SU-DHL-6 (cell line): ENCODE results near the gene PDE4D.
A peak's percentile ranks its signal among the peaks of the same experiment; 100 is the strongest.

Experiments used
- H2AFZ ChIP-seq: fragments of 200-600 bp; sonication (generic); 2 replicates; pipeline ENCODE4 v1.6.1; 2014; ENCODE audit warnings: low read depth, mild to moderate bottlenecking, moderate library complexity, mixed read lengths, antibody characterized with exemption, low read length; ENCODE audit not compliant: severe bottlenecking
- H3F3A ChIP-seq: fragments of 200-600 bp; shearing (Covaris generic); 2 replicates; pipeline ENCODE4 v1.6.0; 2016; ENCODE audit warnings: antibody characterized with exemption, mild to moderate bottlenecking; ENCODE audit not compliant: insufficient read depth
- H3K27ac ChIP-seq: fragments of 200-600 bp; sonication (generic); 2 replicates; pipeline ENCODE4 v1.5.1; 2016; ENCODE audit warnings: low read depth, mild to moderate bottlenecking, low read length, moderate library complexity, mixed read lengths
- H3K27me3 ChIP-seq: fragments of 200-600 bp; sonication (generic), shearing (Covaris generic); 2 replicates; pipeline ENCODE4 v1.6.0; 2014; ENCODE audit warnings: mild to moderate bottlenecking, low read length
- H3K36me3 ChIP-seq: fragments of 200-600 bp; sonication (generic); 2 replicates; pipeline ENCODE4 v1.6.1; 2014; ENCODE audit warnings: mild to moderate bottlenecking, low read length, mixed read lengths
- H3K4me2 ChIP-seq: fragments of 300-600, 200-600 bp; shearing (Covaris generic), sonication (generic); 2 replicates; pipeline ENCODE4 v1.6.0; 2014; ENCODE audit warnings: low read length, low read depth, mild to moderate bottlenecking; ENCODE audit not compliant: poor library complexity, severe bottlenecking
- H3K4me3 ChIP-seq: fragments of 200-600 bp; sonication (generic); 2 replicates; pipeline ENCODE4 v1.5.1; 2014; ENCODE audit warnings: antibody characterized with exemption, low read length, mild to moderate bottlenecking, mixed read lengths; ENCODE audit not compliant: insufficient read depth, poor library complexity, severe bottlenecking
- H3K79me2 ChIP-seq: fragments of 200-600 bp; sonication (generic); 2 replicates; pipeline ENCODE4 v1.6.1; 2014; ENCODE audit warnings: mild to moderate bottlenecking, low read length, moderate library complexity; ENCODE audit not compliant: insufficient read depth
- H3K9ac ChIP-seq: fragments of 200-600 bp; sonication (generic); 2 replicates; pipeline ENCODE4 v1.7.0; 2014; ENCODE audit warnings: mild to moderate bottlenecking, low read length
- H3K9me2 ChIP-seq: fragments of 200-600 bp; sonication (generic); replicated peaks from 2 replicates; pipeline ENCODE4 v1.6.1; 2014; ENCODE audit warnings: low read length; ENCODE audit not compliant: insufficient read depth
- H3K9me3 ChIP-seq: fragments of 200-600 bp; sonication (generic); 2 replicates; pipeline ENCODE4 v1.6.1; 2014; ENCODE audit warnings: low read length, mixed read lengths; ENCODE audit not compliant: insufficient read depth
- H4K20me1 ChIP-seq: fragments of 200-600 bp; sonication (generic); 2 replicates; pipeline ENCODE4 v1.6.1; 2014; ENCODE audit warnings: low read depth, mild to moderate bottlenecking, antibody characterized with exemption, low read length, moderate library complexity, mixed read lengths
- EZH2phosphoT487 ChIP-seq: fragments of 200-600 bp; sonication (generic), shearing (Covaris generic); conservative IDR thresholded peaks from 2 replicates; pipeline ENCODE4 v1.6.1; 2018; ENCODE audit warnings: mild to moderate bottlenecking, antibody characterized with exemption, low read length, moderate library complexity, mixed read lengths
- TF ChIP-seq, protein P1 (sequence below): fragments of 200-600 bp; sonication (generic); IDR thresholded peaks from one replicate; pipeline ENCODE4 v1.5.1; 2017; ENCODE audit warnings: antibody characterized with exemption, mild to moderate bottlenecking, low read length, moderate library complexity; ENCODE audit not compliant: insufficient read depth, poor library complexity, severe bottlenecking

Gene PDE4D

DNA sequence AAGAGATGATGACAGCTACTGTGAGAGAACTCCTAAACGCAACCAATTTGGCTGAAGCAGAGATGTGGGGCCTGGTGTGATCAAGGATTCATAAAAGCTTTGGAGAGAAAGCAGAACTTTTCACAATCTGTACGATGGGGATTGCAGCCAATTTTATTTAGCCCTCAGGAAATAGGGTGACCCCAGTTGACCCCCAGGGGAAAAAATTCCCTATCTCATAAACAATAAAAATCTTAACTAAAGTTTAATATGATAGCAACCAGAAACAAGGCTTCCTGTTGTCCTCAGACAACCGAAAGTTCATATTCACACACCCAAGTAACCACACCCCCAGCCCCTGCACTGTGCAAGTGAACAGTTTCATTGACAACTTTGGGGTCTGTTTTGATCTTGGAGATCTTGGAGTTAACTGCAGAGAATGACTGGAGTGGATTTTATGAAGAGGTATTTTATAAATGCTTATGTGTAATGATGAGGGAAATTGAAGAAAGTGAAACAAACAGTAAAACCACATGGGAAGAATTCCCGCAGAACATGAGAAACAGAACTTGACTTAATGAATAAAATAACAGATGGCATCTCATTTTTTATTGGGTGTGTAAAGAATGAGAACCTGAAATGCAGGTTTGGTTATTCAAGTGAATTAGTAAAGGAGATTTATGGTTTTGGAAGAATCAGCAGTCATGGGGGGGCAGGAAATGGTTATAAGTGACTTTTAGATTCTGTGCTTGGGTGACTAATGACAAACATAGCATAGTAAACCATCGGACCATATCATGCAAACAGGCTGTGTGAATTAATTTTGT lies 94.5 kb downstream of the PDE4D start:
- no peaks in the 10 kb centered on the region for H4K20me1 ChIP-seq
- H3K27me3 ChIP-seq = no peaks in the 10 kb centered on the region
- H3K9ac ChIP-seq = no peak overlapping the region
- peak overlapping the region; percentile 64 for H3K4me2 ChIP-seq
- H3F3A ChIP-seq = no peaks in the 10 kb centered on the region
- no peaks in the 10 kb centered on the region for H3K36me3 ChIP-seq
- peak overlapping the region; percentile 62; the same call in 1 of the 2 replicates for H3K27ac ChIP-seq
- TF ChIP-seq EZH2phosphoT487 = no peak
- TF ChIP-seq, protein P1, sequence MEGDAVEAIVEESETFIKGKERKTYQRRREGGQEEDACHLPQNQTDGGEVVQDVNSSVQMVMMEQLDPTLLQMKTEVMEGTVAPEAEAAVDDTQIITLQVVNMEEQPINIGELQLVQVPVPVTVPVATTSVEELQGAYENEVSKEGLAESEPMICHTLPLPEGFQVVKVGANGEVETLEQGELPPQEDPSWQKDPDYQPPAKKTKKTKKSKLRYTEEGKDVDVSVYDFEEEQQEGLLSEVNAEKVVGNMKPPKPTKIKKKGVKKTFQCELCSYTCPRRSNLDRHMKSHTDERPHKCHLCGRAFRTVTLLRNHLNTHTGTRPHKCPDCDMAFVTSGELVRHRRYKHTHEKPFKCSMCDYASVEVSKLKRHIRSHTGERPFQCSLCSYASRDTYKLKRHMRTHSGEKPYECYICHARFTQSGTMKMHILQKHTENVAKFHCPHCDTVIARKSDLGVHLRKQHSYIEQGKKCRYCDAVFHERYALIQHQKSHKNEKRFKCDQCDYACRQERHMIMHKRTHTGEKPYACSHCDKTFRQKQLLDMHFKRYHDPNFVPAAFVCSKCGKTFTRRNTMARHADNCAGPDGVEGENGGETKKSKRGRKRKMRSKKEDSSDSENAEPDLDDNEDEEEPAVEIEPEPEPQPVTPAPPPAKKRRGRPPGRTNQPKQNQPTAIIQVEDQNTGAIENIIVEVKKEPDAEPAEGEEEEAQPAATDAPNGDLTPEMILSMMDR = no peak
- H3K79me2 ChIP-seq = no peaks in the 10 kb centered on the region
- H2AFZ ChIP-seq = peak overlapping the region; percentile 1
- no peak overlapping the region for H3K4me3 ChIP-seq
- no peaks in the 10 kb centered on the region for H3K9me3 ChIP-seq
- no peaks in the 10 kb centered on the region for H3K9me2 ChIP-seq

DNA sequence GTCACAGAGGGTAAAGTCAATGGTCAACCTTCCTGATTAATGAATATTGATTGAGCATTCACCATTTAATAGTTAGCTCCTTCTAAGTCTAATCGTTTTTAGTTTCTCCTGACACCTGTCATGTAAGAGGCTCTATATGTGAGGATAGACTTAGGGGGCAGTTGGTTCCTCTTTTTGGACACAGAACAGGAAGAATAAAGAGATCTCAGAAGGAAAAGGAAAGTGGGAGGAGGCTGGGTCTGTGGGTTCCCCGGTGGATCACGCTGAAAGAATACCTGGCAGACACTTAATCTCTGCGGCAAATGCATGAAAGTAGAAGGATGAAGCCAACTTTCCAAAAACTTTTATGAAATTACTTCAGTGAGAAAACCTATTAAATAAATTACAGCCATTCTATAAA lies 98.4 kb downstream of the PDE4D start:
- no peaks in the 10 kb centered on the region for H3K9me3 ChIP-seq
- H4K20me1 ChIP-seq = no peaks in the 10 kb centered on the region
- no peaks in the 10 kb centered on the region for H3K36me3 ChIP-seq
- H2AFZ ChIP-seq = no peak overlapping the region
- no peaks in the 10 kb centered on the region for H3K27me3 ChIP-seq
- no peak overlapping the region for H3K9ac ChIP-seq
- H3K4me2 ChIP-seq = no peak overlapping the region
- no peaks in the 10 kb centered on the region for H3K9me2 ChIP-seq
- no peaks in the 10 kb centered on the region for H3F3A ChIP-seq
- no peak for TF ChIP-seq EZH2phosphoT487
- TF ChIP-seq, protein P1 = no peak
- H3K79me2 ChIP-seq = no peaks in the 10 kb centered on the region
- H3K4me3 ChIP-seq = no peak overlapping the region
- H3K27ac ChIP-seq = no peak overlapping the region

DNA sequence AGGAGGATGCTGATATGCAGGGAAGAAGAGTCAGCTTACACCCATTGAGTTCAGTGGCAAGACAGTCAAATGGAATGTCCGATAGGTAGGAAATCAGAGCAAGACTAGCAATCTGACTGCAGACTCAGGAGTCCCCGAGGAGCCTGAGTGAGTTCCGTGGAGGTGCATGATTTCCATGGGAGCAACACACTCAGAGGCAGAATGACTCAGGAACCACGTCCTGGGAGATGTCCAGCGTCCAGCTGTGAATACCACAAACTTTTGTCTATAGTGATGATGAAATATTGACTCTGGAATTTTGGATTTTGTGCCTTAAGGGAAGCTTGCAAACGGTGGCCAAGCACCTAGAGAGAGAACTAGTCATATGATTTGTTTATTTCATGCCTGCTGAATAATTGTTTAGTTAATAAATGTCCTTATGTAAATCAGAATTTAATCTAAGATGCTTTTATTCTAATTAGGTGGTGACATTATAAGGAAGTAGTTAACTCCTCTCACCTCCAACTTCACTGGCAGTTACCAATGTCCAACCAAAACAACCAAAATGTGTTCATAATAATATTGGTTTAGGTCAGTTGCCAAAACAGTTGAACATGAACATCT lies 100.4 kb downstream of the PDE4D start:
- Histone ChIP-seq H2AFZ (no peak overlapping the region), H3K79me2 (no peaks in the 10 kb centered on the region), H3K9ac (no peak overlapping the region), H3K27me3 (no peaks in the 10 kb centered on the region), H4K20me1 (no peaks in the 10 kb centered on the region), H3K4me2 (no peak overlapping the region), H3K4me3 (no peak overlapping the region), H3K9me2 (no peaks in the 10 kb centered on the region), H3K36me3 (no peaks in the 10 kb centered on the region), H3F3A (no peaks in the 10 kb centered on the region), H3K9me3 (no peaks in the 10 kb centered on the region), H3K27ac (no peak overlapping the region)
- TF ChIP-seq EZH2phosphoT487 = no peak
- TF ChIP-seq, protein P1 = no peak
